ENCODE measurements around the gene RREB1. TPM values are rescaled to one million over a fixed set of nuclear protein-coding genes. Genes with fewer than 3 reads are reported as not detected.

The RREB1 gene
- total RNA-seq, 1 donor from 2014 or later = 74.3 TPM

- no peak for DNase-seq (ENCODE audit: low spot score)
Measured at GRCh38 chr6:7222197-7222596, 114.4 kb downstream of the RREB1 start.

GRCh38 chr6:7224731-7225130 lies 117.0 kb downstream of the RREB1 start:
- DNase-seq (ENCODE audit: low spot score) = no peak

- DNase-seq (ENCODE audit: low spot score) = no peak
Measured at GRCh38 chr6:7228662-7229375, 121.1 kb downstream of the RREB1 start.

GRCh38 chr6:7229376-7230326 lies 121.9 kb downstream of the RREB1 start:
- no peak for DNase-seq (ENCODE audit: low spot score)

- no peak for DNase-seq (ENCODE audit: low spot score)
Measured at GRCh38 chr6:7230327-7230691, 122.5 kb downstream of the RREB1 start.

GRCh38 chr6:7230956-7231713 lies 123.4 kb downstream of the RREB1 start:
- no peak for DNase-seq (ENCODE audit: low spot score)

GRCh38 chr6:7232351-7232750 lies 124.6 kb downstream of the RREB1 start:
- no peak for DNase-seq (ENCODE audit: low spot score)

GRCh38 chr6:7234547-7234946 lies 126.8 kb downstream of the RREB1 start:
- DNase-seq (ENCODE audit: low spot score) = no peak

GRCh38 chr6:7235712-7236305 lies 128.0 kb downstream of the RREB1 start:
- DNase-seq (ENCODE audit: low spot score) = peak; percentile 30

GRCh38 chr6:7236306-7237209 lies 128.8 kb downstream of the RREB1 start:
- no peak for DNase-seq (ENCODE audit: low spot score)

- no peak for DNase-seq (ENCODE audit: low spot score)
Measured at GRCh38 chr6:7237653-7238188, 130.0 kb downstream of the RREB1 start.

GRCh38 chr6:7238526-7238899 lies 130.8 kb downstream of the RREB1 start:
- DNase-seq (ENCODE audit: low spot score) = no peak

- DNase-seq (ENCODE audit: low spot score) = peak; percentile 80
Measured at GRCh38 chr6:7238900-7239589, 131.3 kb downstream of the RREB1 start.

GRCh38 chr6:7239590-7239948 lies 131.8 kb downstream of the RREB1 start:
- no peak for DNase-seq (ENCODE audit: low spot score)

- DNase-seq (ENCODE audit: low spot score) = no peak
Measured at GRCh38 chr6:7240351-7240750, 132.6 kb downstream of the RREB1 start.

GRCh38 chr6:7241160-7241559 lies 133.4 kb downstream of the RREB1 start:
- no peak for DNase-seq (ENCODE audit: low spot score)

GRCh38 chr6:7241709-7242645 lies 134.2 kb downstream of the RREB1 start:
- peak; percentile 59 for DNase-seq (ENCODE audit: low spot score)

GRCh38 chr6:7242835-7243178 lies 135.0 kb downstream of the RREB1 start:
- no peak for DNase-seq (ENCODE audit: low spot score)

All from mucosa of gallbladder (tissue), 1 donor.